ENCODE data around the gene TFR2. TPM values are rescaled to one million over a fixed set of nuclear protein-coding genes. Genes with fewer than 3 reads are reported as not detected.
A peak's percentile ranks its signal among the peaks of the same experiment; 100 is the strongest.

The TFR2 gene
- total and polyA plus RNA-seq, 2 of the 13 experiments (the other 11 are each of a cell fraction or from before 2014, with no cell fraction given) = 36.9 to 64.2 TPM

DNA sequence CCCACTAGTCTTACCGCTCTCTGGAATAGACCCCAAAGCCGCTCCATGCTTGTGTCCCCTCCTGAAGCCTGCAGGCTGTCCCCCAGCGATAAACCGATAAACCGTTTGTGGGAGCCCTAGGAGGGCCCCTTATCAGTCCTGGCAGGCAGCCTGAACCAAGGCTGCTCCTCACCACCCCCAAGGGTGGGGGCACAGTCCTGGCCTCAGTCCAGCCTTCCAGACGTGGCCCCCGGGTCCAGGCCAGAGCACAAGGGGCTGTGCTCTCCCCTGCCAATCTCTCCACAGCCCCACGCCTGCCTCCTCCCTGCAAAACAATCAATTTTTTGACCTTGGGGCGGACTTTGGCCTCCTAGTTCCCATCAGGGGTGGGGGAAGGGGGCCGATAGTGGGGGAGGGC is at the start of gene TFR2 (continued):
- TF ChIP-seq, protein P1, sequence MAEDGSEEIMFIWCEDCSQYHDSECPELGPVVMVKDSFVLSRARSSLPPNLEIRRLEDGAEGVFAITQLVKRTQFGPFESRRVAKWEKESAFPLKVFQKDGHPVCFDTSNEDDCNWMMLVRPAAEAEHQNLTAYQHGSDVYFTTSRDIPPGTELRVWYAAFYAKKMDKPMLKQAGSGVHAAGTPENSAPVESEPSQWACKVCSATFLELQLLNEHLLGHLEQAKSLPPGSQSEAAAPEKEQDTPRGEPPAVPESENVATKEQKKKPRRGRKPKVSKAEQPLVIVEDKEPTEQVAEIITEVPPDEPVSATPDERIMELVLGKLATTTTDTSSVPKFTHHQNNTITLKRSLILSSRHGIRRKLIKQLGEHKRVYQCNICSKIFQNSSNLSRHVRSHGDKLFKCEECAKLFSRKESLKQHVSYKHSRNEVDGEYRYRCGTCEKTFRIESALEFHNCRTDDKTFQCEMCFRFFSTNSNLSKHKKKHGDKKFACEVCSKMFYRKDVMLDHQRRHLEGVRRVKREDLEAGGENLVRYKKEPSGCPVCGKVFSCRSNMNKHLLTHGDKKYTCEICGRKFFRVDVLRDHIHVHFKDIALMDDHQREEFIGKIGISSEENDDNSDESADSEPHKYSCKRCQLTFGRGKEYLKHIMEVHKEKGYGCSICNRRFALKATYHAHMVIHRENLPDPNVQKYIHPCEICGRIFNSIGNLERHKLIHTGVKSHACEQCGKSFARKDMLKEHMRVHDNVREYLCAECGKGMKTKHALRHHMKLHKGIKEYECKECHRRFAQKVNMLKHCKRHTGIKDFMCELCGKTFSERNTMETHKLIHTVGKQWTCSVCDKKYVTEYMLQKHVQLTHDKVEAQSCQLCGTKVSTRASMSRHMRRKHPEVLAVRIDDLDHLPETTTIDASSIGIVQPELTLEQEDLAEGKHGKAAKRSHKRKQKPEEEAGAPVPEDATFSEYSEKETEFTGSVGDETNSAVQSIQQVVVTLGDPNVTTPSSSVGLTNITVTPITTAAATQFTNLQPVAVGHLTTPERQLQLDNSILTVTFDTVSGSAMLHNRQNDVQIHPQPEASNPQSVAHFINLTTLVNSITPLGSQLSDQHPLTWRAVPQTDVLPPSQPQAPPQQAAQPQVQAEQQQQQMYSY (CRISPR knock-in tag; IDR thresholded peaks at IDR 0.05) = no peak
- no peak for TF ChIP-seq ATF7-NPFF (CRISPR knock-in tag; IDR thresholded peaks at IDR 0.05; ENCODE audit: low read depth)
- peak; percentile 85 for TF ChIP-seq GATAD2A (CRISPR knock-in tag; IDR thresholded peaks at IDR 0.05)
- no peak for TF ChIP-seq SRF (IDR thresholded peaks at IDR 0.05; ENCODE audit: low read depth, low read length)
- no peak for TF ChIP-seq ZNF776 (CRISPR knock-in tag; IDR thresholded peaks at IDR 0.05)
- peak in 1 of 2 experiments; percentile 79; a peak in 2 of 4 replicates for TF ChIP-seq EP300 (IDR thresholded peaks at IDR 0.05; ENCODE audit: low read depth in 2 of 2, low read length in 2 of 2)
- peak; percentile 68; the same call in 1 of the 2 replicates for TF ChIP-seq EP300 (CRISPR knock-in tag; IDR thresholded peaks at IDR 0.05; ENCODE audit: borderline replicate concordance)
- TF ChIP-seq CCDC6 (CRISPR knock-in tag; IDR thresholded peaks at IDR 0.05) = no peak
- 0 out of 2 replicates have a peak, but pooled peaks have one; percentile 53 for TF ChIP-seq ZNF232 (CRISPR knock-in tag; IDR thresholded peaks at IDR 0.05; ENCODE audit: borderline replicate concordance)
- no peak for TF ChIP-seq HNRNPK (IDR thresholded peaks at IDR 0.05; ENCODE audit: low read depth, low read length, poor library complexity, severe bottlenecking)
- no peak for TF ChIP-seq TCF12 (IDR thresholded peaks at IDR 0.05)
- no peak for TF ChIP-seq TCF12 (CRISPR knock-in tag; IDR thresholded peaks at IDR 0.05)
- TF ChIP-seq SIN3B (IDR thresholded peaks at IDR 0.05; ENCODE audit: low read length) = no peak
- no peak for TF ChIP-seq TEAD2 (CRISPR knock-in tag; IDR thresholded peaks at IDR 0.05)
- peak; percentile 99 for TF ChIP-seq ZSCAN25 (CRISPR knock-in tag; IDR thresholded peaks at IDR 0.05)
- TF ChIP-seq, protein P2, sequence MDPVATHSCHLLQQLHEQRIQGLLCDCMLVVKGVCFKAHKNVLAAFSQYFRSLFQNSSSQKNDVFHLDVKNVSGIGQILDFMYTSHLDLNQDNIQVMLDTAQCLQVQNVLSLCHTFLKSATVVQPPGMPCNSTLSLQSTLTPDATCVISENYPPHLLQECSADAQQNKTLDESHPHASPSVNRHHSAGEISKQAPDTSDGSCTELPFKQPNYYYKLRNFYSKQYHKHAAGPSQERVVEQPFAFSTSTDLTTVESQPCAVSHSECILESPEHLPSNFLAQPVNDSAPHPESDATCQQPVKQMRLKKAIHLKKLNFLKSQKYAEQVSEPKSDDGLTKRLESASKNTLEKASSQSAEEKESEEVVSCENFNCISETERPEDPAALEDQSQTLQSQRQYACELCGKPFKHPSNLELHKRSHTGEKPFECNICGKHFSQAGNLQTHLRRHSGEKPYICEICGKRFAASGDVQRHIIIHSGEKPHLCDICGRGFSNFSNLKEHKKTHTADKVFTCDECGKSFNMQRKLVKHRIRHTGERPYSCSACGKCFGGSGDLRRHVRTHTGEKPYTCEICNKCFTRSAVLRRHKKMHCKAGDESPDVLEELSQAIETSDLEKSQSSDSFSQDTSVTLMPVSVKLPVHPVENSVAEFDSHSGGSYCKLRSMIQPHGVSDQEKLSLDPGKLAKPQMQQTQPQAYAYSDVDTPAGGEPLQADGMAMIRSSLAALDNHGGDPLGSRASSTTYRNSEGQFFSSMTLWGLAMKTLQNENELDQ (CRISPR knock-in tag; IDR thresholded peaks at IDR 0.05; ENCODE audit: borderline replicate concordance) = no peak
- TF ChIP-seq, protein P3, sequence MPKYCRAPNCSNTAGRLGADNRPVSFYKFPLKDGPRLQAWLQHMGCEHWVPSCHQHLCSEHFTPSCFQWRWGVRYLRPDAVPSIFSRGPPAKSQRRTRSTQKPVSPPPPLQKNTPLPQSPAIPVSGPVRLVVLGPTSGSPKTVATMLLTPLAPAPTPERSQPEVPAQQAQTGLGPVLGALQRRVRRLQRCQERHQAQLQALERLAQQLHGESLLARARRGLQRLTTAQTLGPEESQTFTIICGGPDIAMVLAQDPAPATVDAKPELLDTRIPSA (CRISPR knock-in tag; IDR thresholded peaks at IDR 0.05; ENCODE audit: borderline replicate concordance) = no peak
- TF ChIP-seq RFX5 (IDR thresholded peaks at IDR 0.05; ENCODE audit: low read depth, low read length) = no peak
- no peak for TF ChIP-seq TBL1XR1 (IDR thresholded peaks at IDR 0.05; ENCODE audit: borderline replicate concordance, low read length, partially characterized antibody)
- TF ChIP-seq, protein P4, sequence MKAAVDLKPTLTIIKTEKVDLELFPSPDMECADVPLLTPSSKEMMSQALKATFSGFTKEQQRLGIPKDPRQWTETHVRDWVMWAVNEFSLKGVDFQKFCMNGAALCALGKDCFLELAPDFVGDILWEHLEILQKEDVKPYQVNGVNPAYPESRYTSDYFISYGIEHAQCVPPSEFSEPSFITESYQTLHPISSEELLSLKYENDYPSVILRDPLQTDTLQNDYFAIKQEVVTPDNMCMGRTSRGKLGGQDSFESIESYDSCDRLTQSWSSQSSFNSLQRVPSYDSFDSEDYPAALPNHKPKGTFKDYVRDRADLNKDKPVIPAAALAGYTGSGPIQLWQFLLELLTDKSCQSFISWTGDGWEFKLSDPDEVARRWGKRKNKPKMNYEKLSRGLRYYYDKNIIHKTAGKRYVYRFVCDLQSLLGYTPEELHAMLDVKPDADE (CRISPR knock-in tag; IDR thresholded peaks at IDR 0.05) = no peak
- no peak for TF ChIP-seq ZNF460 (CRISPR knock-in tag; IDR thresholded peaks at IDR 0.05; ENCODE audit: borderline replicate concordance)
